Measurements from ENCODE around the gene ENO3.

GRCh38 chr17:4969047-4969550, 18.2 kb downstream of the ENO3 start:
- TF ChIP-seq CTCF (IDR thresholded peaks at IDR 0.05) (no peak), POLR2A (IDR thresholded peaks at IDR 0.05) (no peak)
